GM18519 (cell line): ENCODE measurements around the gene TFAP2C.

Source experiments
- ATAC-seq: cut with Tn5 transposase; IDR thresholded peaks from one replicate; pipeline ENCODE4 v1.9.1; 2021; ENCODE audit warnings: mild to moderate bottlenecking, moderate library complexity; ENCODE audit not compliant: unreplicated experiment, low FRiP score

TFAP2C gene

DNA sequence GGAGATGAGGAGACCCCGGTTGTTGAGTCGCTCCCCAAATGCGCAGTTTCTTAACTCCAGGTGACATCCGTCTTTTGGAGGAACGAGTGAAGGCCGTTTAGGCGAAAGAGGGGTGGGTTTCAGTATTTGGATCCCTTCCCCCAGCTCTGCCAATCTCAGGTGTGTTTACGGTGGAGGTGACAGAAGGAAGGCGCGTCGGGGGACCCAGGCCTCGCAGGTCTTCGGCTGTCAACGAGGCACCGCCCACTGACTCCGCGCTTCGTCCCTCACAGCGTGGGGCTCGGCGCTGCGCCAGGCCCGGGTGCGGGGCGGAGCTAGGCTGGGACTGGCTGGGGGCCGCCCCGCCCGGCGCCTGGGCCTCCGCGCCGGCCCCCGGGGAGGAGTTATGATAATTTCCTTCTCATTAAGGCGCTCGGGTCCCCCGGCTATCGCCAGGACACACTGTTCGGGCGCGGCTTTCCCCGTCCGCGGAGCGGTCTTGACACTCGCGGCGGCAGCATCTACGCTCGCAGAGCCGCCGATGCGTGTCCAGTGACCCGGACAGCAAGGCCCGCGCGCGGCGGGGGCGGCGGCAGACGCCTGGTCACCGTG lies at the start of gene TFAP2C:
Gene TFAP2C, plus strand, starts transcription at position 434 of the 591 bp plus-strand sequence. CDS start 239 bp downstream, outside the sequence.
- no peak for ATAC-seq

DNA sequence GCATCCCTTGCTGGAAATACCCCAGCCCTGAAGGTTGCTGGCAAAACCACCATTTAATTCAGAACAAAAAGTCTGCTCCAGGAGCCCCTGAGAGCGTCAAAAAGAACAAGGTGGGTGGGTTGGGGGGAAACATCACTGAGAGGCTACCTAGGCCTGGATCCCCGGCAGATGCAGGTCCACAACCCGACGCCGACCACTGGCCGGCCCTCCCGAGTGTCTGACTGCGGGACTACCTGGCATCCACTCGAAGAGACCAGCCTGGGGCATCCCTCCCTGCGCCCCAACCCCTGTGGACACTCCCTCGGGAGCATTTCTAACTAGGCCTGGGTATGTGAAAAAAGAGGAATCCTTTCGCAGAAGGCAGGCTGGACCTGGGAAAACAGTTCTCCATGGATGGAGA lies 48.9 kb upstream of the TFAP2C start:
- ATAC-seq: no peak

DNA sequence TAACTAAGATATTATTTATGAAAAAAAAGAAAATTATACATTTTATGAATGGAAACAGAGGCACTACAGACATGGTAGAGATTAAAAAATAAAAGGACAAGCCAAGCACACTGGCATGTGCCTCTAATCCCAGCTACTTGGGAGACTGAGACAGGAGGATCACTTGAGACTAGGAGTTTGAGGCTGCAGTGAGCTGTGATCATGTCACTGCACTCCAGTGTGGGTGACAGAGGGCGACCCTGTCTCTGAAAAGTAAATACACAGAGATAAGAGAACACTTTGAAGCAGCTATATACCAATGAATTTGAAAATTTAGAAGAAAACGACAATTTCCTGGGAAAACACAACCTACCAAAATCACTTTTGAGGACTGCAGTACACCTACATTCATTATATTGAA lies 47.4 kb upstream of the TFAP2C start:
- ATAC-seq: no peak

DNA sequence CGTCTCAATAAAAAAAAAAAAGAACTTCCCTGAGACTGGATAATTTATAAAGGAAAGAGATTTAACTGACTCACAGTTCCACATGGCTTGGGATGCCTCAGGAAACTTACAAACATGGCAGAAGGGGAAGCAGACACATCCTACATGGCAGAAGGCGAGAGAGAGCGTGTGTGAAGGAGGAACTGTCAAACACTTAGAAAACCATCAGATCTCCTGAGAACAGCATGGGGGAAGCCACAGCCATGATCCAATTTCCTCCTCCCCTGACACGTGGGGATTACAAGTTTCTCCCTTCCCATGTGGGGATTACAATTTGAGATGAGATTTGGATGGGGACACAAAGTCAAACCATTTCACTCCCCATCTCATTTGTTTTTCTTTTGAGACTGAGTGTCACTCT lies 46.6 kb upstream of the TFAP2C start:
- no peak for ATAC-seq

GRCh38 chr20:56584916-56585315 lies 44.2 kb upstream of the TFAP2C start:
- no peak for ATAC-seq

DNA sequence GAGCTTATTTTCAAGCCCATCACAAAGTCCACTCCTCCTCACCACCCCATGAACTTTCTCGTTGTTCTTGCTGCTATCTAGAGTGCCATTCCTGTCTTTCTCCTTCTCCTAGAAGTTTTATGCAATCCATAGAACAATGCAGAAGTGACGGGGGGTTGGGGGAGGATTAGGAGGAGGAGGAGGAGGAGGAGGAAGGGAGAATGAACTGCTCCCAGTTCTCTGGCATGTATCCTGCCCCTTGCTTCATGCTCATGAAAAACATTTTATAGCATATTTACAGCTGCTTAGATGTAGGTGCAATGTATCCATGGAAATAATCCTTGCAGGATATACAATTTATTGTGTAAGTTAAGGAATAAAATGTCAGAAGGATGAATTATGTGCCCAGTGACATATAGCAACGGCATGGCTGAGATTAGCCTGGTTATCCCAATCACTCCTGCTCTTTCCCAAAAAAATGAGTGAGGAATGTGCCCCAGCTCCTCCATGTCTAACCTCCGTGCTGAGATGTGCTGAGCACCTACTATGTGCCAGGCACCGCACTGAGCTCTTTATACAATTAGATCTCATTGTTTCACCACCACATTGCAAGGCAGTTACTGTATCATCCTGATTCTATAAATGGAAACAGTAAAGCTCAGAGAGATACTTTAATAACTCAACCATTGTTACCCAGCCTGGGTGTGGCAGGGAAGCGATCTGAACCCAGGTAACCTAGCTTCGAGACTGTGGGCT lies 41.6 kb upstream of the TFAP2C start:
- ATAC-seq: no peak

- no peak for ATAC-seq
Observed at GRCh38 chr20:56588996-56589395, 40.1 kb upstream of the TFAP2C start.

- ATAC-seq: no peak
Observed at GRCh38 chr20:56589633-56590032, 39.5 kb upstream of the TFAP2C start.

DNA sequence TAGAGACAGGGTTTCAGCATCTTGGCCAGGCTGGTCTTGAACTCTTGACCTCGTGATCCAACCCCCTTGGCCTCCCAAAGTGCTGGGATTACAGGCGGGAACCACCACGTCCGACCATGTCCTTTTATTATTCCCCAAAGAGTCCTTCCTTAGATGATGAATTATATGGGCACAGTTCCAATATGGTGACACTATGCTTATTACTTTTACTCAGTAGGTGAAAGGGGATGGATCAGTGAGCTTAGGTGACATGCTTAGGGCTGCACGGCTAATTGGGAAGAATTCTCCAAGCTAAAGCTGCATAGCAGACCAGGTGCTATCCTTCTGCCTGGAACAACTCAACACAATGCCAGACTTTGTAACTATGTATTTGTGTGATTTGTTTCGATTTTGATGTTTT lies 38.2 kb upstream of the TFAP2C start:
- ATAC-seq: no peak

DNA sequence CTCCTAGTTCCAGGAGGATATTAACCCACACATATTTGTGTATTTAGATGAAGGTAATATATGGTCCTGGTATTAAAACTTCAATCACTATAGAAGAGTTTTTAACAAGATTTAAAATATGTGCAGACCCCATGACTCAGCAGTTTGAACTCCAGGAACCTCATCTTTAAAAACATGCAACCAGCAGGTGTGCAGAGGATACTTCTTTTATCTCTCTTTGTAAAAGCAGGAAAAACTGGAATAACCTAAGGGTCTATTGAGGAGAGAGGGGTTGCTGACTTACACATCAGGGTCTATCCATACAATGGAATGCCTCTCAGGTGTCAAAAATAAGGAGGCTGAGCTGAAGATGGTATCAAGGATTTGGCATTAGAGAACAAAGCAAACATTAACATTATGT lies 36.9 kb upstream of the TFAP2C start:
- ATAC-seq: no peak

- no peak for ATAC-seq
Observed at GRCh38 chr20:56592817-56593216, 36.3 kb upstream of the TFAP2C start.

GRCh38 chr20:56595746-56596475 lies 33.2 kb upstream of the TFAP2C start:
- ATAC-seq: no peak

- no peak for ATAC-seq
Observed at GRCh38 chr20:56601166-56601565, 27.9 kb upstream of the TFAP2C start.

GRCh38 chr20:56604673-56605072 lies 24.4 kb upstream of the TFAP2C start:
- no peak for ATAC-seq

DNA sequence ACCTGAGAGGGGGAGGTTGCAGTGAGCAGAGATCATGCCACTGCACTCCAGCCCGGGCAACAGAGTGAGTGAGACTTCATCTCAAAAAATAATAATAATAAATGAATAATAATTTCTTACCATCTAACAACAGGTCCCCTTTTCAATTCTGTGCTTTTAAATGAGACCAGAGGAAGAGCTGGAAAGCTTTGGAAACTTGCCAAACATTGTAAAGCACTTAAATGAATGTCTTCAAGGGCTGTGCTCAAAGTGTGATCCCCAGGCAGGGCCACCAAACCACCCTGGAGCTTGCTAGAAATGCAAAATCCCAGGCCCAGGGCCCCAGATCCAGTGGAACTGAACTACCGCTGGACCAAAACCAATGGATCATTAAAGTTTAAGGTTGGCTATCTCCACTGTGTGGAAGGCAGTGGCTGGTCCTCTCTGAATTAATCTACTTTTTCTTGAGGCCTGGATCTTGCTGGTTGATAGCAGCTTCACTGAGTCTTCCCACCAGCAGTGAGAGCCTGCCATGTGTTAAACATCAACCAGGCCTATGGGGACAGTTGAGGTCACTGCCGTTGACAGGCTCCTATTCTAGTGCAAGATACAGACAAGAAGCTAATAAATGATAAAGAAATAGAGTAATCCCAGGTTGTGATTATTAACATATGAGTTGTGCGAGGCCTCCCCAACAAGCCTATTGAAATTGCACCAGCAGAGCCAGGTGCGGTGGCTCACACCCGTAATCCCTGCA lies 23.7 kb upstream of the TFAP2C start:
- ATAC-seq: no peak

DNA sequence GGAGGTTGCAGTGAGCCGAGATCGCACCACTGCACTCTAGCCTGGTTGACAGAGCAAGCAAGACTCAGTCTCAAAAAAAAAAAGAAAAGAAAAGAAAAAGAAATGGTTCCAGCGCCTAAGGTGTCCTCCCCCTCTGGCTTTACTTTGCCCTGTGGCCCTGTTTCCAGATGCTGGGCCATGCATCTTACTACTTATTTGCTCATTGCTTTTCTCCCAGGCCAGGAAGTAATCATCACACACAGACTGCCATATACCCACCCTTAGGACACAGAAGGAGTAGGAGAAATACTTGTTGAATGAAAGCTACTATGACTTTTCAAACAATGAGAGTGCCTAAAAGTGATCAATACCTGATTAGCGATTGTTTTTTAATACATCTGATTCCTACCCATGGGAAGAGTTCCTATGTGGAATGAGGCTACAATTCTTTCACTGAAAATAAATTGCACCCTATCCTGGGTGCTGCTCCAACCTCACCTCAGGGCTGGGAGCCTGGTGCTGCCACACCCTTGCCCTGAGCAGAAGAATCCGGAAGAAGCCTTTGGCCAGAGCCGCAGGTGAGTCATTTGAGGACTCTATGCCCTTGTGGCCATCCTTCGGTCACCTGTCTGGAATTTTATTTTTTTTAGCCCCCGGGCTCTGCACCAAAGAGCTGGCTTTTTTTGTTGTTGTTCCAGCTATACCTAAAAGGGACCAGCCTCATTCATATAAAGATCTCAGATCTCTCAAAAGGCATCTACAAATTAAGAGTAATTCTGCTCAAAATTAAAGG lies 22.7 kb upstream of the TFAP2C start:
- no peak for ATAC-seq

GRCh38 chr20:56607061-56607704 lies 21.9 kb upstream of the TFAP2C start:
- ATAC-seq: no peak

- no peak for ATAC-seq
Observed at GRCh38 chr20:56608376-56608775, 20.7 kb upstream of the TFAP2C start.

DNA sequence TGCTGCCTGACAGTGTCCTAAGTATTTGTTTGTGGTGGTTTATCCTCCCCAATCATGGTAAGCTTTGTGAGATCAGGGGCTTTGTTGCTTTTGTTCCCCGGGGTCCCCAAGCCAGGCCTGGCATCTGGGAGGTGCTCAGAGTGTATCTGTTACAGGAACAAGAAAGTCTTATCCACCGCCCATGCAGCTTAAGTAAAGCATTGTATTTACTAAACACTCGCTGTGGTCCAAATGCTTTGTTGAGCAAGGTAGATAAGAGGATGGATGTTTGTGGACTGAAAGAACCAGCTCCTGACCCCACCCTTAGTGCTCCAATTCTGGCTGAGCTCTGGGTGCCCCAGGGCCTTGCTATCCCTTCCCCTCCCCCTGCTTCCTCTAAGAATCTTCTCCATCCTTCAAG lies 19.8 kb upstream of the TFAP2C start:
- ATAC-seq: no peak

DNA sequence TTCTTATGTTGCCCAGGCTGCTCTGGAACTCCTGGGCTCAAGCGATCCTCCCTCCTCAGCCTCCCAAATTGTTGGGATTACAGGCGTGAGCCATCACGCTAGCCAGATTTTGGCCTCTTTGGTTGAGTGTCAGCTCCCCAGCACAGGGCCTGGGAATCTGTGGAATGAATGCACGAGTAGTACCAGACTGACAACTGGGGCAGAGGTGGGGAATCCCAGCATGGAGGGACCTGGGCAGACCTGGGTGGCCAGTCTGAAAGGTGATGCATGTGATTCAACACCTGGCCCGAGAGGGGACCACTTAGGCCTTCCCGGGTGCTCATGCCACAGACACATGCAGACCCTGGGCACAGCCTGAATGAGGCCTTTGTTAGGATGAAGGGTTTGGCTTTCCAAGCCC lies 19.0 kb upstream of the TFAP2C start:
- no peak for ATAC-seq
